Naive thymus-derived CD4-positive, alpha-beta T cell (primary cell): ENCODE data around the gene GRIN3A. TPM values are rescaled to one million over a fixed set of nuclear protein-coding genes. Genes with fewer than 3 reads are reported as not detected.
"Not testable (repeated sequence)": the region's sequence is repeated elsewhere in the genome, so short reads cannot be mapped to it uniquely, and the experiment has no call there.

Experiments
- ATAC-seq: fragments of 150-1000 bp; cut with Tn5 transposase; 2 replicates; pipeline ENCODE4 v1.10.0; 2021; ENCODE audit warnings: mild to moderate bottlenecking, moderate library complexity
- CTCF ChIA-PET: fragments of 350-600 bp; sonication (Branson Sonifier 250); formaldehyde crosslinking; loops from one replicate; lab custom pipeline; 2021; ENCODE audit warnings: antibody characterized with exemption; lab: Charles Lee
- POLR2A ChIA-PET: fragments of 350-600 bp; sonication (Branson Sonifier 250); formaldehyde crosslinking; loops from one replicate; lab custom pipeline; 2021; ENCODE audit warnings: antibody characterized with exemption, inconsistent platforms; lab: Charles Lee
- DNase-seq, 9 donors: peaks; one replicate each; pipeline versions ENCODE4 v3.0.0 to v3.0.0-alpha.2; 2020 to 2022; ENCODE audit warnings: mixed read lengths in 1 of 9
- H3K27ac ChIP-seq: one replicate; pipeline ENCODE4 v1.7.0; 2013; ENCODE audit warnings: mild to moderate bottlenecking, low read depth, low read length, moderate library complexity
- H3K27me3 ChIP-seq, 2 donors: one replicate each; pipeline ENCODE4 v1.7.0; 2013; ENCODE audit warnings: low read length in 2 of 2, mild to moderate bottlenecking in 2 of 2, moderate library complexity in 2 of 2; ENCODE audit not compliant: control insufficient read depth in 2 of 2, insufficient read depth in 2 of 2
- H3K36me3 ChIP-seq, 3 experiments: 1 replicate in 2 of 3; 2 replicates in 1 of 3; pipeline ENCODE4 v1.7.0; 2013; ENCODE audit warnings: low read length in 3 of 3, mild to moderate bottlenecking in 3 of 3, moderate library complexity in 1 of 3; ENCODE audit not compliant: insufficient read depth in 3 of 3, control insufficient read depth in 2 of 3
- H3K4me1 ChIP-seq, 2 donors: one replicate each; pipeline ENCODE4 v1.7.0; 2013; ENCODE audit warnings: low read length in 2 of 2, mild to moderate bottlenecking in 2 of 2, moderate library complexity in 1 of 2; ENCODE audit not compliant: control insufficient read depth in 2 of 2, insufficient read depth in 2 of 2
- H3K4me3 ChIP-seq: 2 replicates; pipeline ENCODE4 v1.7.0; 2013; ENCODE audit warnings: mild to moderate bottlenecking, low read length
- H3K9me3 ChIP-seq, 3 experiments: 1 replicate in 2 of 3; 2 replicates in 1 of 3; pipeline ENCODE4 v1.7.0; 2013; ENCODE audit warnings: low read length in 3 of 3; ENCODE audit not compliant: control insufficient read depth in 2 of 3
- H3K27ac Mint-ChIP-seq, 9 donors: one replicate each; pipeline ENCODE4 v1.8.0; 2020 to 2022; ENCODE audit warnings: mixed read lengths in 9 of 9, mild to moderate bottlenecking in 8 of 9, moderate library complexity in 5 of 9, inconsistent platforms in 2 of 9
- H3K27me3 Mint-ChIP-seq, 5 donors: one replicate each; pipeline ENCODE4 v1.8.0; 2021 to 2022; ENCODE audit warnings: mixed read lengths in 5 of 5, mild to moderate bottlenecking in 1 of 5
- H3K36me3 Mint-ChIP-seq, 5 donors: one replicate each; pipeline ENCODE4 v1.8.0; 2020 to 2022; ENCODE audit warnings: mixed read lengths in 5 of 5, mild to moderate bottlenecking in 3 of 5, inconsistent platforms in 1 of 5
- H3K4me1 Mint-ChIP-seq, 7 donors: one replicate each; pipeline ENCODE4 v1.8.0; 2020 to 2022; ENCODE audit warnings: mixed read lengths in 7 of 7, mild to moderate bottlenecking in 3 of 7, inconsistent platforms in 1 of 7
- H3K4me3 Mint-ChIP-seq, 10 donors: one replicate each; pipeline ENCODE4 v1.8.0; 2020 to 2022; ENCODE audit warnings: mild to moderate bottlenecking in 10 of 10, mixed read lengths in 10 of 10, moderate library complexity in 6 of 10, inconsistent platforms in 2 of 10
- H3K9me3 Mint-ChIP-seq, 11 donors: one replicate each; pipeline ENCODE4 v1.8.0; 2020 to 2022; ENCODE audit warnings: mixed read lengths in 11 of 11, mild to moderate bottlenecking in 4 of 11, inconsistent platforms in 1 of 11, moderate library complexity in 1 of 11
- intact Hi-C, 2 donors: fragments of 100-400 bp; cut with micrococcal nuclease; formaldehyde crosslinking; loops; one replicate each; pipeline ENCODE4 v1.15.1; 2023
- polyA plus RNA-seq, 2 donors: library from polyadenylated mRNA; unstranded; fragments of 300-500 nt; fragmentation: Illumina TruSeq; gene quantifications; one replicate each; pipeline ENCODE4 v1.2.3, GENCODE V29; 2021
- total RNA-seq, 6 experiments: library from RNA in 5 of 6; stranded (reverse) in 5 of 6; gene quantifications; 1 replicate in 5 of 6; 2 replicates in 1 of 6; pipeline ENCODE4 v1.2.3 and lab custom pipeline; 2021 to 2026

The GRIN3A gene
- total and polyA plus RNA-seq, 7 experiments from 2014 or later: 0.02 to 0.08 (median 0.05) TPM; not detected in 2

DNA sequence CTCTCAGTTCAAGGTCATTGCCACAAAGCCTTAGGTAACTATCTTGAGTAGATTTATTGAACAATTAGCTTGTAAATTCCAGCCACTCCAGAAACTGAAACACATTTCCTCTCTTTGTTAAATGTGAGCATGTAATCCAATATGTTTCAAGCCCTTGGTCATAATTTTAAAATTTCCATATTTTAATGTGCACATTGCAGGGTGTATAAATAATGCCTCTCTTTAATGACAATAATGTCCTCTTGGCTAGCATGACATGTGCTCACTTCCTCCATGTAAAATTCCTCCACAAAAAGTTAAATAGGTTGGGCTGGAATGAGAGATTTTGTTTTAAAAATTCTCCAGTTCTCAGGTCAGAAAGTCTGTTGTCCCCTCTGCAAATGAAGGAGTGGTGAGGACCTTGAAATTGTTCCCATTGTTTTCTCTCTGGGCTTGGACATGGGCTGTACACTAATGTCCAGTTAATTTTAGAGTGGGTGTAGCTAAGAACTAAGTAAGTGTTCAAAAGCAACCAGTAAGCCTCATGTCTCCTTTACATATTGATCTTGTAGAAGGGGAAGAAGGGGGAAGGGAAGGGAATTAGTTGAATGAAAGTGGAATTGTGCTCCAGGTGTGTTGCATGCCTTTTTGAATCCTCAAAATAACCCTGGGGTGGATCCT, 146.5 kb downstream of the GRIN3A start:
- H3K9me3 ChIP-seq: no peaks in the 10 kb centered on the region
- Mint-ChIP-seq H3K36me3 (no peaks in the 10 kb centered on the region), H3K27ac (no peak overlapping the region), H3K27me3 (peaks cover 0 to 4% (median 0%) of the 10 kb centered on the region in 5 donors), H3K4me3 (no peak overlapping the region), H3K9me3 (no peaks in the 10 kb centered on the region), H3K4me1 (peaks cover 0 to 8% (median under 1%) of the 10 kb centered on the region in 7 donors)
- H3K4me1 ChIP-seq: no peaks in the 10 kb centered on the region
- ATAC-seq (no peak), DNase-seq (no peak)
- intact Hi-C loops: no loop called here
- no peak overlapping the region for H3K4me3 ChIP-seq
- no peak overlapping the region for H3K27ac ChIP-seq
- H3K36me3 ChIP-seq: no peaks in the 10 kb centered on the region
- no peaks in the 10 kb centered on the region for H3K27me3 ChIP-seq
- ChIA-PET CTCF (no interaction called here), POLR2A (no interaction called here)

DNA sequence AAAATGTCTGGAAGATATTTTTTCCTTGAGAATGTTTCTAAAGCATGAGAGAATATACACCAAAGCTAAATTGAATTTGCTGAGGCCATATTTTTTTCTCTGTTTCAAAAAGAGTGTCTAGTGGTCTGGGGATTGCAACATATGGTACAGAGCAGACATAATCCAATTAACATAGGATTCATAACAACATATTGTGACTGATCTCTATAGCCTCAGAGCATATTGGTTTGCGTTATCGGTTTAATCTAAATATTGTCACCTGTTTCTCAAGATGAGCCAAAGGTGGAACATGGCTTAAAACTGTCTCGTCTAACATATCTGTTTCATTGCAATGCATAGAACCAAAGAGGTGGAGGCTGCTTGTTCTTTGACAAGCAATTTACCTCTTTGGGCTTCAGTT, 147.5 kb downstream of the GRIN3A start:
- no peak overlapping the region for H3K4me3 Mint-ChIP-seq
- DNase-seq (no peak), ATAC-seq (no peak)
- Histone ChIP-seq H3K27me3 (no peaks in the 10 kb centered on the region), H3K9me3 (no peaks in the 10 kb centered on the region), H3K36me3 (no peaks in the 10 kb centered on the region), H3K27ac (no peak overlapping the region), H3K4me1 (no peaks in the 10 kb centered on the region), H3K4me3 (no peak overlapping the region)
- intact Hi-C loops: no loop called here
- H3K27ac Mint-ChIP-seq: no peak overlapping the region
- no peaks in the 10 kb centered on the region for H3K9me3 Mint-ChIP-seq
- H3K27me3 Mint-ChIP-seq: peaks cover 0 to 4% (median 0%) of the 10 kb centered on the region in 5 donors
- ChIA-PET POLR2A (no interaction called here), CTCF (no interaction called here)
- peaks cover 0 to 17% (median 4%) of the 10 kb centered on the region in 7 donors for H3K4me1 Mint-ChIP-seq
- H3K36me3 Mint-ChIP-seq: peaks cover 0 to 3% (median 0%) of the 10 kb centered on the region in 5 donors

DNA sequence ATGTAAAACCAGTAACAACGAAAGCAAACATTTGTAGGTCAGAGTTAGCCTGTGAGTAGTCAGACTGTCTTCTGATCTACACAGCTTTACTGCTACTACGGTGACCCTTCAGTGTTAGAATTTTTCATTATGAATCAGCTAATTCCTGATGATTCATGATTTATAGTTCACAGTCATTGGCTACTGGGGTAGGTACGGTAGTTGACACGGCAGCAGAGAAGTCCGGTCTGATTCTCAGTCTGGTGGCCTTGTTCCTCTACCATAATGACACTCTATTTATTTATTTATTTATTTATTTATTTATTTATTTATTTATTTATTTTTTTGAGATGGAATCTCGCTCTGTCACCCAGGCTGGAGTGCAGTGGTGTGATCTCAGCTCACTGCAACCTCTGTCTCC, 148.4 kb downstream of the GRIN3A start:
- DNase-seq, intact Hi-C loops, H3K4me3 Mint-ChIP-seq, H3K9me3 Mint-ChIP-seq, ATAC-seq, H3K4me1 ChIP-seq, H3K36me3 ChIP-seq, H3K27ac ChIP-seq, H3K27me3 ChIP-seq, H3K9me3 ChIP-seq, H3K36me3 Mint-ChIP-seq, H3K27ac Mint-ChIP-seq, H3K27me3 Mint-ChIP-seq, H3K4me3 ChIP-seq: not testable (repeated sequence)
- ChIA-PET POLR2A (interaction anchor here (1.0 kb wide), 1 partner anchor 20 kb away, joined by 5 read pairs; no protein-coding TSS in a partner anchor), CTCF (interaction anchor here (1.2 kb wide), 1 partner anchor 24 kb away, joined by 3 read pairs; no protein-coding TSS in a partner anchor)
- peaks cover 0 to 19% (median 5%) of the 10 kb centered on the region in 7 donors for H3K4me1 Mint-ChIP-seq

DNA sequence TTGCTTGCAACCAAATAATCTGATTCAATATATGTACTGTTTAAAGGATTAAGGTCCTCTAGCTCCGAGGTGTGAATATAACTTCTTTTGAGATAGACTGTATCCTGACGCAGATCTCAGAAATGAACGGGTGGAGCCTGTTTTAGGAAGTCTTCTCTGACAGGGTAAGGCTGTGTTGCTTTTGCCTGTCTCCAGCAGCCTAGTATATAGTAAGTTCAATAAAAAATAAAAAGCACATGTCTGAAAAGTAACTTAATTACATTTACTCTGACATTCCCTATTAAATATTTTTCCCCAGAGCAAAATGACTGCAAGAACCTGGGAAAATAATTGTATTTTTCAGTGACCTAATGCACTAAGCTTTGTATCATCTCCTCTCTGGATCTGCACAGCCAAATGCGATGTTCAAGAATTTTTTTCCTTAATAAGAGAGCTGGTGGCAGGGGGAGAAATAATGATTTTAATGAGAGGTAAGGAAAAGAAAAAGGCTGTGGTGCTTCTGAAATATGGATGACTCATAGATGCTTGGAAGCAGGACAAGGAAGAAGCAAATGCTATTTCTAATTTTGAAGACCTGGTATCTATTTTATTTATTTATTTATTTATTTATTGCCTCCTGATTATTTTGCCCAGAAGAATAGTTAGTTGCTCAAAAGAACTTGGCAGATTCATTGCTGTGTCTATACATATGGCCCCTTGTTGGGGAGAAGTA, 151.0 kb downstream of the GRIN3A start:
- Mint-ChIP-seq H3K4me3 (no peak overlapping the region), H3K27me3 (peaks cover 0 to 3% (median 0%) of the 10 kb centered on the region in 5 donors), H3K27ac (no peak overlapping the region), H3K9me3 (peaks cover 0 to 3% (median 0%) of the 10 kb centered on the region in 11 donors), H3K4me1 (peaks cover 0 to 16% (median 4%) of the 10 kb centered on the region in 7 donors), H3K36me3 (peaks cover 0 to 6% (median 3%) of the 10 kb centered on the region in 5 donors)
- POLR2A ChIA-PET: no interaction called here
- Histone ChIP-seq H3K4me1 (no peaks in the 10 kb centered on the region), H3K4me3 (no peak overlapping the region), H3K27me3 (no peaks in the 10 kb centered on the region), H3K27ac (no peak overlapping the region), H3K36me3 (no peaks in the 10 kb centered on the region), H3K9me3 (no peaks in the 10 kb centered on the region)
- ATAC-seq (no peak), DNase-seq (no peak)
- intact Hi-C loops: loop anchor here in 1 of 2 donors (2.0 kb wide), 1 partner anchor 17 kb away; no protein-coding TSS in a partner anchor
- CTCF ChIA-PET: no interaction called here

DNA sequence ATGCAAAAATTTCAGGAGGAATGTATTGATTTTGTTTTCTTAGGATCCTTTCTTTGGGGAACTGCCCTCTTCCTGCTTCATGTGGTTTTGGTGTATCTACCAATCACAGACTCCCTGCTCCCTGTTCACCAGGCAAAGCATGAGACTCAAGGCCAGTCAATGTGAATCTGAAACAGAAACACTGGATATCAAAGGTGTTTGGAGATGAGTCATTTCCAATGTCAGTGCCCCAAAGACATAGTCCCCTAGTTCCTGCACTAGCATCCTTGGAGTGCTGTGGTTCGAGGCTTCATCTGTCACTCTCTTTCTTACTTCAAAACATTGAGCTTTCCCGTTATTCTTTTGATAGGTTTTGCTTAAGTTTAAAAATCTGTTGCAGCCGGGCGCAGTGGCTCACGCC, 151.8 kb downstream of the GRIN3A start:
- Mint-ChIP-seq H3K4me3 (no peak overlapping the region), H3K27me3 (peaks cover 0 to 3% (median 0%) of the 10 kb centered on the region in 5 donors), H3K27ac (peak overlapping the region in 2 of 9 donors; percentile 14), H3K4me1 (peaks cover 0 to 16% (median 4%) of the 10 kb centered on the region in 7 donors), H3K9me3 (peaks cover 0 to 3% (median 0%) of the 10 kb centered on the region in 11 donors), H3K36me3 (peaks cover 0 to 6% (median 3%) of the 10 kb centered on the region in 5 donors)
- Histone ChIP-seq H3K9me3 (no peaks in the 10 kb centered on the region), H3K27me3 (no peaks in the 10 kb centered on the region), H3K36me3 (no peaks in the 10 kb centered on the region), H3K4me3 (no peak overlapping the region), H3K27ac (no peak overlapping the region), H3K4me1 (no peaks in the 10 kb centered on the region)
- ATAC-seq (no peak), DNase-seq (no peak)
- POLR2A ChIA-PET: no interaction called here
- intact Hi-C loops: loop anchor here (1.0 to 2.0 kb wide), 2 partner anchors 16 to 53 kb away; partner anchors contain the start of gene RNF20 (in 1 of the 2)
- CTCF ChIA-PET: no interaction called here

DNA sequence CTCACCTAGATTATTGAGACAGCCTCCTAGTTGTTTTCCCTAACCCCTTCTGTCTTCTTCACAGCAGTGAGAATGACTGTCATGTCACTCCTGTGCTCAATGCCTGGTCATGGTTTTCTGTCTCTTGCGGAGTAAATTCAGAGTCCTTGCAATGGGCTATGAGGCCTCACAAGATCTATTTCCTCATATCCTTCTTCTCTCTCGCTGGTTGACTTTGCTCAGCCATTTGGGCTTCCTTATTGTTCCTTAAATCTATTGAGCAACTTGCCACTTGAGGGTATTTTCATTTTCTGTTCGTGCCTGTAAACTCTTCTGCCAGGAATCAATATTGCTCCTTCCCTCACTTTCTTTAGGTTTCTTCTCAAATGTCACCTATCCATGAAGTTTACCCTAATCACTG, 152.7 kb downstream of the GRIN3A start:
- H3K4me1 Mint-ChIP-seq: peaks cover 0 to 16% (median 4%) of the 10 kb centered on the region in 7 donors
- no peak for DNase-seq
- Histone ChIP-seq H3K4me1 (no peaks in the 10 kb centered on the region), H3K4me3 (no peak overlapping the region), H3K36me3 (no peaks in the 10 kb centered on the region), H3K27ac (no peak overlapping the region), H3K9me3 (no peaks in the 10 kb centered on the region), H3K27me3 (no peaks in the 10 kb centered on the region)
- peaks cover 0 to 3% (median 0%) of the 10 kb centered on the region in 11 donors for H3K9me3 Mint-ChIP-seq
- H3K27ac Mint-ChIP-seq: no peak overlapping the region
- peaks cover 0 to 6% (median 3%) of the 10 kb centered on the region in 5 donors for H3K36me3 Mint-ChIP-seq
- peak; percentile 73 for ATAC-seq
- CTCF ChIA-PET: no interaction called here
- peaks cover 0 to 2% (median 0%) of the 10 kb centered on the region in 5 donors for H3K27me3 Mint-ChIP-seq
- POLR2A ChIA-PET: no interaction called here
- intact Hi-C loops: loop anchor here (1.0 to 2.0 kb wide), 2 partner anchors 15 to 52 kb away; partner anchors contain the start of gene RNF20 (in 1 of the 2)
- H3K4me3 Mint-ChIP-seq: no peak overlapping the region
